ENCODE results near the gene TAS2R60. TPM values are rescaled to one million over a fixed set of nuclear protein-coding genes. Genes with fewer than 3 reads are reported as not detected.

Gene TAS2R60
- not detected for total RNA-seq

- no peak within 1 kb of the TSS for H3K4me3 ChIP-seq
- H3K9me3 ChIP-seq: no peaks in the 10 kb centered on the region
- intact Hi-C loops (cut with DNase I): no loop called here
- DNase-seq (ENCODE audit: extremely low spot score in 2 of 2): no peak
- TF ChIP-seq POLR2AphosphoS5 (IDR thresholded peaks at IDR 0.05; ENCODE audit: insufficient read depth in 1 of 2, low read depth in 1 of 2) (no peak), POLR2A (IDR thresholded peaks at IDR 0.05) (no peak)
- TF ChIP-seq, protein P1, sequence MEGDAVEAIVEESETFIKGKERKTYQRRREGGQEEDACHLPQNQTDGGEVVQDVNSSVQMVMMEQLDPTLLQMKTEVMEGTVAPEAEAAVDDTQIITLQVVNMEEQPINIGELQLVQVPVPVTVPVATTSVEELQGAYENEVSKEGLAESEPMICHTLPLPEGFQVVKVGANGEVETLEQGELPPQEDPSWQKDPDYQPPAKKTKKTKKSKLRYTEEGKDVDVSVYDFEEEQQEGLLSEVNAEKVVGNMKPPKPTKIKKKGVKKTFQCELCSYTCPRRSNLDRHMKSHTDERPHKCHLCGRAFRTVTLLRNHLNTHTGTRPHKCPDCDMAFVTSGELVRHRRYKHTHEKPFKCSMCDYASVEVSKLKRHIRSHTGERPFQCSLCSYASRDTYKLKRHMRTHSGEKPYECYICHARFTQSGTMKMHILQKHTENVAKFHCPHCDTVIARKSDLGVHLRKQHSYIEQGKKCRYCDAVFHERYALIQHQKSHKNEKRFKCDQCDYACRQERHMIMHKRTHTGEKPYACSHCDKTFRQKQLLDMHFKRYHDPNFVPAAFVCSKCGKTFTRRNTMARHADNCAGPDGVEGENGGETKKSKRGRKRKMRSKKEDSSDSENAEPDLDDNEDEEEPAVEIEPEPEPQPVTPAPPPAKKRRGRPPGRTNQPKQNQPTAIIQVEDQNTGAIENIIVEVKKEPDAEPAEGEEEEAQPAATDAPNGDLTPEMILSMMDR (IDR thresholded peaks at IDR 0.05): no peak
- H3K27ac ChIP-seq: no peak within 1 kb of the TSS
- no peaks in the 10 kb centered on the region for H3K4me1 ChIP-seq
- H3K36me3 ChIP-seq: no peaks in the 10 kb centered on the region
- H3K27me3 ChIP-seq: no peaks in the 10 kb centered on the region
Measured at GRCh38 chr7:143443153-143443552, at the start of gene TAS2R60. Gene TAS2R60, plus strand, starts transcription at chr7:143443453. Its CDS starts 0 bp downstream, at chr7:143443453.

DNA sequence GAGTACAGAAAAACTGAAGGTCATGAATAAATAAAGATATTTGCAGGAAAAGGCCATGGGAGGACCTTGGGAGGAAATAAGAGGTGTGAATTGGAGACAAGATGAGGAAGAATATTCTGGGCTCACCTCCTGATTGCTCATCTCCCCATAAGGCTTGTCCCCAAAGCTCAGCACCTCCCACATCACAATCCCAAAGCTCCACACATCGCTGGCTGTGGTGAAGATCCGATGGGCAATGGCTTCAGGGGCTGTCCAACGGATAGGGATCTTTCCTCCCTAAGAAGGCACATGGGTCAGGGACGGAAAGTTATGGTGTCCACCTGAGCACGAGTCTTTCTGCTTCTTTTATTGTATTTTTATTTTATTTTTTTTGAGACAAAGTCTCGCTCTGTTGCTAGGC lies 49.2 kb upstream of the TAS2R60 start:
- Histone ChIP-seq H3K4me3 (no peak overlapping the region), H3K27me3 (no peaks in the 10 kb centered on the region), H3K36me3 (peaks cover 0 to 19% of the 10 kb centered on the region in 2 donors), H3K9me3 (no peaks in the 10 kb centered on the region), H3K27ac (no peak overlapping the region), H3K4me1 (peaks cover 30% of the 10 kb centered on the region)
- intact Hi-C loops (cut with DNase I): no loop called here
- TF ChIP-seq POLR2AphosphoS5 (IDR thresholded peaks at IDR 0.05; ENCODE audit: insufficient read depth in 1 of 2, low read depth in 1 of 2): no peak
- no peak for TF ChIP-seq POLR2A (IDR thresholded peaks at IDR 0.05)
- TF ChIP-seq, protein P1 (IDR thresholded peaks at IDR 0.05): no peak
- DNase-seq (ENCODE audit: extremely low spot score in 2 of 2): no peak

GRCh38 chr7:143394777-143395176 lies 48.5 kb upstream of the TAS2R60 start:
- Histone ChIP-seq H3K4me1 (peaks cover 30% of the 10 kb centered on the region), H3K36me3 (peaks cover 0 to 12% of the 10 kb centered on the region in 2 donors), H3K9me3 (no peaks in the 10 kb centered on the region), H3K27me3 (no peaks in the 10 kb centered on the region), H3K4me3 (no peak overlapping the region), H3K27ac (no peak overlapping the region)
- no peak for DNase-seq (ENCODE audit: extremely low spot score in 2 of 2)
- TF ChIP-seq POLR2A (IDR thresholded peaks at IDR 0.05) (no peak), POLR2AphosphoS5 (IDR thresholded peaks at IDR 0.05; ENCODE audit: insufficient read depth in 1 of 2, low read depth in 1 of 2) (no peak)
- TF ChIP-seq, protein P1 (IDR thresholded peaks at IDR 0.05): no peak
- intact Hi-C loops (cut with DNase I): no loop called here

GRCh38 chr7:143395187-143396149 lies 47.8 kb upstream of the TAS2R60 start:
- no peaks in the 10 kb centered on the region for H3K9me3 ChIP-seq
- peaks cover 27% of the 10 kb centered on the region for H3K4me1 ChIP-seq
- H3K27me3 ChIP-seq: no peaks in the 10 kb centered on the region
- no peak for DNase-seq (ENCODE audit: extremely low spot score in 2 of 2)
- H3K27ac ChIP-seq: no peak overlapping the region
- H3K36me3 ChIP-seq: peaks cover 0 to 8% of the 10 kb centered on the region in 2 donors
- no peak overlapping the region for H3K4me3 ChIP-seq
- TF ChIP-seq POLR2A (IDR thresholded peaks at IDR 0.05) (no peak), POLR2AphosphoS5 (IDR thresholded peaks at IDR 0.05; ENCODE audit: insufficient read depth in 1 of 2, low read depth in 1 of 2) (no peak)
- TF ChIP-seq, protein P1 (IDR thresholded peaks at IDR 0.05): no peak
- intact Hi-C loops (cut with DNase I): no loop called here

GRCh38 chr7:143396182-143396581 lies 47.1 kb upstream of the TAS2R60 start:
- no peak for DNase-seq (ENCODE audit: extremely low spot score in 2 of 2)
- intact Hi-C loops (cut with DNase I): no loop called here
- H3K27ac ChIP-seq: no peak overlapping the region

More at GRCh38 chr7:143396182-143396581, 47.1 kb upstream of the TAS2R60 start:
- no peaks in the 10 kb centered on the region for H3K9me3 ChIP-seq
- H3K27me3 ChIP-seq: no peaks in the 10 kb centered on the region
- H3K4me1 ChIP-seq: peaks cover 20% of the 10 kb centered on the region
- no peak overlapping the region for H3K4me3 ChIP-seq
- no peak for TF ChIP-seq POLR2AphosphoS5 (IDR thresholded peaks at IDR 0.05; ENCODE audit: insufficient read depth in 1 of 2, low read depth in 1 of 2)
- TF ChIP-seq, protein P1 (IDR thresholded peaks at IDR 0.05): no peak
- no peak for TF ChIP-seq POLR2A (IDR thresholded peaks at IDR 0.05)
- peaks cover 0 to under 1% of the 10 kb centered on the region in 2 donors for H3K36me3 ChIP-seq

Measured in vagina (tissue), 2 donors.